Heart left ventricle (tissue), 13 donors: Measurements from ENCODE around the gene DCHS1.

Experiments used
- POLR2A ChIP-seq, 2 donors: fragments of 450-650 bp; IDR thresholded peaks; one replicate each; pipeline ENCODE4 v1.6.1; 2017; ENCODE audit warnings: antibody characterized with exemption in 2 of 2, mild to moderate bottlenecking in 2 of 2, moderate library complexity in 2 of 2
- TF ChIP-seq, protein P1 (sequence below), 12 donors: fragments of 200-600 bp; sonication (generic) in 4 of 12; IDR thresholded peaks; one replicate each; pipeline versions ENCODE4 v1.5.0 to v1.8.0; 2018 to 2022; ENCODE audit warnings: antibody characterized with exemption in 12 of 12, mild to moderate bottlenecking in 5 of 12
- donor health status: ischemic (EF 13 %, LVEDD 7.1; RV severe dilation, severe dysfunction).
- donor health status: DM: no; HTN: yes; CAD: no.
- donor health status: DM: no; HTN: no; CAD: no.
- donor health status: ischemic (EF 25% LVEDD 6.9; RV normal size, moderate dysfunction).
- donor health status: ischemic (EF 25% LVEDD 5.7; RV mildly dilated, moderate dysfunction).
- donor health status: ischemic (EF 35%, LVEDD 5.7; RV mildly dilated, moderate dysfunction).
- donor health status: nonischemic (EF 11% LVEDD 7.7; RV severe dilation, severe dysfunction).
- donor health status: DM: yes; HTN: yes; CAD: no.
- donor health status: PGD.
- donor health status: ischemic (EF 29% LVEDD 5.4; RV normal size, mild dysfunction).
- donor health status: nonischemic (EF 23%, LVEDD 6.1; RV moderate dilation, normal function).

DNA sequence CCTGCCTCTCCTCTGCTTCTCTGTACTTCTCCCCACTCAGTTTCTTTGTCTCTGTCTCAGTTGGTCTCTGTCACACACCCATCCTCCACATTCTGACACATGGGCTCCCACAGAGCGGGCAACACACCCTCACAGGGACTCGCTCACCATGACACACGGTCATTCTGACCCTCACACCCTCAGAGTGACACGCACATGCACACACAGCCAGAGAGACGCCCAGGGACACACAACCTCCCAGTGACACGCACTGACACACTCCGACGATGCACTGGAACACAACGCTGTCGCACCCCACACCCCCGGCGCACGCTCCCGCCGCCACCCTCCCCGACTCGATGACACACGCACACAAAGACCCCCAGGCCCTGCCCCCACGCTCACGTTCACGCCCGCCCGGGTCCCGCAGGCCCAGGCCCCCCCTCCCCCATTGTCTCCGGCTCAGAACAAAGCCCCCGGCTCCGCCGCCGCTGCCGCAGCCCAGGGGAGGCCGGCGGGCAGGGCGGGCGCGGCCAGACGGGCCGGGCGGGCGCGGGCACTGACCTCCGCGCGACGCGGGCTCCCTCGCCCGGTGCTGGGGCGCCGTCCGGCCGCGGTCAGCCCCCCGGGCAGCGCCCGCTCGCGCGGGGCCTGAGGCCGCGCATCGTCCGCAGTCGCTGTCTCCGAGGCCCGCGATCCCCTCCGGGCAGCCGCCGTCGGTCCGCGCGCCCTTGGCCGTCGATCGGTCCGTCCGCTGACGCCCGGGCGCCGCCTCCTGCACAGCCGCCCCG is 404 bp downstream of the DCHS1 start:
- TF ChIP-seq, protein P1, sequence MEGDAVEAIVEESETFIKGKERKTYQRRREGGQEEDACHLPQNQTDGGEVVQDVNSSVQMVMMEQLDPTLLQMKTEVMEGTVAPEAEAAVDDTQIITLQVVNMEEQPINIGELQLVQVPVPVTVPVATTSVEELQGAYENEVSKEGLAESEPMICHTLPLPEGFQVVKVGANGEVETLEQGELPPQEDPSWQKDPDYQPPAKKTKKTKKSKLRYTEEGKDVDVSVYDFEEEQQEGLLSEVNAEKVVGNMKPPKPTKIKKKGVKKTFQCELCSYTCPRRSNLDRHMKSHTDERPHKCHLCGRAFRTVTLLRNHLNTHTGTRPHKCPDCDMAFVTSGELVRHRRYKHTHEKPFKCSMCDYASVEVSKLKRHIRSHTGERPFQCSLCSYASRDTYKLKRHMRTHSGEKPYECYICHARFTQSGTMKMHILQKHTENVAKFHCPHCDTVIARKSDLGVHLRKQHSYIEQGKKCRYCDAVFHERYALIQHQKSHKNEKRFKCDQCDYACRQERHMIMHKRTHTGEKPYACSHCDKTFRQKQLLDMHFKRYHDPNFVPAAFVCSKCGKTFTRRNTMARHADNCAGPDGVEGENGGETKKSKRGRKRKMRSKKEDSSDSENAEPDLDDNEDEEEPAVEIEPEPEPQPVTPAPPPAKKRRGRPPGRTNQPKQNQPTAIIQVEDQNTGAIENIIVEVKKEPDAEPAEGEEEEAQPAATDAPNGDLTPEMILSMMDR (IDR thresholded peaks at IDR 0.05) = no peak
- TF ChIP-seq POLR2A (IDR thresholded peaks at IDR 0.05) = no peak
